Common myeloid progenitor, CD34-positive (primary cell): ENCODE results near the gene MYL12B.

Experiments
- CTCF ChIA-PET: fragments of 350-600 bp; sonication (Branson Sonifier 250); formaldehyde crosslinking; loops from one replicate; lab custom pipeline; 2021; ENCODE audit warnings: antibody characterized with exemption; lab: Charles Lee
- POLR2A ChIA-PET: fragments of 350-600 bp; sonication (Branson Sonifier 250); formaldehyde crosslinking; loops from one replicate; lab custom pipeline; 2021; ENCODE audit warnings: antibody characterized with exemption; lab: Charles Lee
- DNase-seq, 3 donors: peaks; one replicate each; pipeline versions ENCODE4 v3.0.0 to v3.0.0-alpha.2; 2013
- H3K27ac ChIP-seq, 2 experiments: 1 replicate in 1 of 2; 2 replicates in 1 of 2; pipeline ENCODE4 v1.7.0; 2013; ENCODE audit warnings: inconsistent platforms in 2 of 2, low read length in 2 of 2, mild to moderate bottlenecking in 2 of 2, low read depth in 1 of 2, moderate library complexity in 1 of 2; ENCODE audit not compliant: severe bottlenecking in 2 of 2, insufficient read depth in 1 of 2, poor library complexity in 1 of 2
- H3K27me3 ChIP-seq, 5 experiments: replicated peaks in 2 of 5; 1 replicate in 3 of 5; 2 replicates in 2 of 5; pipeline versions ENCODE4 v1.6.1 to v1.7.0; 2013; ENCODE audit warnings: low read length in 4 of 5, mild to moderate bottlenecking in 2 of 5, moderate library complexity in 2 of 5, inconsistent platforms in 1 of 5; ENCODE audit not compliant: insufficient read depth in 5 of 5, control insufficient read depth in 4 of 5
- H3K36me3 ChIP-seq, 4 experiments: 1 replicate in 2 of 4; 2 replicates in 2 of 4; pipeline versions ENCODE4 v1.6.1 to v1.7.0; 2013; ENCODE audit warnings: low read length in 3 of 4, control low read depth in 1 of 4, mild to moderate bottlenecking in 1 of 4; ENCODE audit not compliant: control insufficient read depth in 4 of 4, insufficient read depth in 4 of 4
- H3K4me1 ChIP-seq, 4 experiments: 1 replicate in 3 of 4; 2 replicates in 1 of 4; pipeline versions ENCODE4 v1.6.1 to v1.7.1; 2013; ENCODE audit warnings: low read length in 3 of 4, mild to moderate bottlenecking in 3 of 4, control low read depth in 1 of 4, inconsistent platforms in 1 of 4, moderate library complexity in 1 of 4; ENCODE audit not compliant: control insufficient read depth in 4 of 4, insufficient read depth in 4 of 4; ENCODE audit errors: control extremely low read depth in 1 of 4
- H3K4me3 ChIP-seq, 7 experiments: 1 replicate in 4 of 7; 2 replicates in 3 of 7; pipeline versions ENCODE4 v1.5.1 to v1.7.0; 2013; ENCODE audit warnings: mild to moderate bottlenecking in 7 of 7, low read length in 6 of 7, moderate library complexity in 6 of 7, inconsistent platforms in 2 of 7, low read depth in 2 of 7, control low read depth in 1 of 7; ENCODE audit not compliant: insufficient read depth in 4 of 7, control insufficient read depth in 1 of 7; ENCODE audit errors: extremely low read depth in 1 of 7
- H3K9me3 ChIP-seq, 5 experiments: 1 replicate in 4 of 5; 2 replicates in 1 of 5; pipeline versions ENCODE4 v1.6.1 to v1.7.1; 2013; ENCODE audit warnings: low read length in 4 of 5, mild to moderate bottlenecking in 2 of 5, inconsistent platforms in 1 of 5, low read depth in 1 of 5, moderate library complexity in 1 of 5; ENCODE audit not compliant: control insufficient read depth in 4 of 5, insufficient read depth in 2 of 5; ENCODE audit errors: control extremely low read depth in 1 of 5
- WGBS: methylation state at CpG from one replicate; pipeline ENCODE4 v1.1.5; 2013; ENCODE audit not compliant: insufficient coverage; 5-methylcytosine and 5-hydroxymethylcytosine counted together

MYL12B gene

DNA sequence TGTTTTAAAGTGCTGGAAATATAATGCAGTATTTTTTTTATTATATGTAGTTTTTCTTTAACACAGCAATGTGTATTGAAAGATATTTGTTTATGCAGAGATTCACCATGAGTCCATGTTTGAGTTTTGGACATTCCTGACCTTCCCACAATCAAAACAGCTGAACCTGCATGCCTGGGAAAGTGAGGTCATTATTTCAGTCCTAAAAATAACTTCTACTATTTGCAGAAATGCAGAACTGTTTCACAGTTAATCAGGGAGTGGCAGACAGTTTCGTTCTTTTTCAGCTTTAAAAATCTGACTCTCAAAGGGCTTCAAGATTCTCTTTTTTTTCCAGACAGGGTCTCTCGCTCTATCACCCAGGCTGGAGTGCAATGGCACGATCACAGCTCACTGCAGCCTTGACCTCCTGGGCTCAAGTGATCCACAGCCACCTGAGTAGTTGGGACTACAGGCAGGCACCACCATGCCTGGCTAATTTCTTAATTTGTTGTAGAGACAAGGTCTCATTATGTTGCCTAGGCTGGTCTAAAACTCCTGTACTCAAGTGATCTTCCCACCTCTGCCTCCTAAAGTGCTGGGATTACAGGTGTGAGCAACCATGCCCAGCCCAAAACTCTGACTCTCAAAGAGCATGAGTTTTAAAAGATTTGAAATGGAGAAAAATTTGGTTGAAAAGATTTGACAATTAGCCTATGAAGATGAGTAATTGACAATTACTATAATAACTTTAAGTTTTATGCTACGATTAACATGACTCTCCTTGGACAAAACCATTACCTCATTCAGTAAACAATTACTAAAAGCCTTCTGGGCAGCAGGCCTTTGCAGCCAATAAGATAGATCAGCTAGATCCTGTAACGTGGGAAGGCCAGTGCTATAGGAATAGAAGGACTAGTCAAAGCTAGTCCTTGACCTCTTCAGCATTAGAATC is 5.0 kb upstream of the MYL12B start:
- no peak overlapping the region for H3K4me3 ChIP-seq
- no peaks in the 10 kb centered on the region for H3K27me3 ChIP-seq
- H3K27ac ChIP-seq: no peak overlapping the region
- no peaks in the 10 kb centered on the region for H3K9me3 ChIP-seq
- WGBS: 95% methylated on average over 4 of the region's 5 CpGs
- CTCF ChIA-PET: interaction anchor here (0.7 to 3.0 kb wide), 4 partner anchors 9 to 427 kb away, joined by 3 to 10 read pairs (median 4); partner anchors contain the start of gene MYL12A
- DNase-seq: no peak
- POLR2A ChIA-PET: interaction anchor here (1.1 to 1.8 kb wide), 2 partner anchors 9 to 10 kb away, joined by 4 to 9 read pairs; partner anchors contain the start of gene MYL12A
- peaks cover 18 to 34% (median 26%) of the 10 kb centered on the region in 4 experiments for H3K4me1 ChIP-seq
- peaks cover 20 to 61% (median 39%) of the 10 kb centered on the region in 4 experiments for H3K36me3 ChIP-seq

GRCh38 chr18:3257627-3258120 is 4.3 kb upstream of the MYL12B start:
- no peak for DNase-seq
- H3K27ac ChIP-seq: no peak overlapping the region
- no peaks in the 10 kb centered on the region for H3K27me3 ChIP-seq
- CTCF ChIA-PET: no interaction called here
- H3K4me1 ChIP-seq: peaks cover 16 to 33% (median 24%) of the 10 kb centered on the region in 4 experiments
- POLR2A ChIA-PET: interaction anchor here (1.1 kb wide), 1 partner anchor 10 kb away, joined by 4 read pairs; the partner anchor contains the start of gene MYL12A
- 92% methylated on average over 2 of the region's 2 CpGs for WGBS
- peaks cover 20 to 60% (median 39%) of the 10 kb centered on the region in 4 experiments for H3K36me3 ChIP-seq
- H3K9me3 ChIP-seq: no peaks in the 10 kb centered on the region
- H3K4me3 ChIP-seq: no peak overlapping the region

- peaks cover 8 to 29% (median 18%) of the 10 kb centered on the region in 4 experiments for H3K36me3 ChIP-seq
- ChIA-PET POLR2A (interaction anchor here (0.7 to 6.6 kb wide), 7 partner anchors 9 to 405 kb away, joined by 3 to 90 read pairs (median 5); partner anchors contain the start of gene MYL12A), CTCF (interaction anchor here (1.0 to 3.5 kb wide), 2 partner anchors 10 to 12 kb away, joined by 3 to 68 read pairs; partner anchors contain the start of gene MYL12A)
- H3K27ac ChIP-seq: peak overlapping the region; percentile 95 to 99
- no peaks in the 10 kb centered on the region for H3K9me3 ChIP-seq
- H3K27me3 ChIP-seq: no peaks in the 10 kb centered on the region
- DNase-seq: no peak
- 15% methylated on average over 3 of the region's 5 CpGs for WGBS
- H3K4me1 ChIP-seq: peaks cover 31 to 52% (median 41%) of the 10 kb centered on the region in 4 experiments
- H3K4me3 ChIP-seq: peak overlapping the region in 6 of 7 experiments; percentile 83 to 99 (median 90)
Measured at GRCh38 chr18:3260995-3261372, 949 bp upstream of the MYL12B start.

GRCh38 chr18:3262234-3263131 is 550 bp downstream of the MYL12B start:
- WGBS: 1% methylated on average over 63 of the region's 69 CpGs
- peaks cover 31 to 64% (median 41%) of the 10 kb centered on the region in 4 experiments for H3K4me1 ChIP-seq
- no peaks in the 10 kb centered on the region for H3K9me3 ChIP-seq
- peak overlapping the region; percentile 95 to 99 for H3K27ac ChIP-seq
- H3K4me3 ChIP-seq: peak overlapping the region; percentile 83 to 99 (median 90)
- peaks cover 5 to 16% (median 8%) of the 10 kb centered on the region in 4 experiments for H3K36me3 ChIP-seq
- peak in 2 of 3 donors; percentile 52 to 63 for DNase-seq
- POLR2A ChIA-PET: interaction anchor here (0.9 to 6.6 kb wide), 6 partner anchors 9 to 404 kb away, joined by 3 to 90 read pairs (median 6); partner anchors contain the start of gene MYL12A
- CTCF ChIA-PET: interaction anchor here (1.1 to 3.5 kb wide), 6 partner anchors 12 to 192 kb away, joined by 4 to 68 read pairs (median 11); partner anchors contain the start of gene MYL12A
- no peaks in the 10 kb centered on the region for H3K27me3 ChIP-seq

- Histone ChIP-seq H3K9me3 (no peaks in the 10 kb centered on the region), H3K27ac (peak overlapping the region; percentile 95 to 99), H3K36me3 (peaks cover 0 to 9% (median 2%) of the 10 kb centered on the region in 4 experiments), H3K4me3 (peak overlapping the region; percentile 83 to 99 (median 90)), H3K4me1 (peaks cover 26 to 65% (median 39%) of the 10 kb centered on the region in 4 experiments), H3K27me3 (no peaks in the 10 kb centered on the region)
- 37% methylated on average over 8 of the region's 8 CpGs for WGBS
- ChIA-PET CTCF (interaction anchor here (1.0 to 3.2 kb wide), 8 partner anchors 12 to 330 kb away, joined by 3 to 19 read pairs (median 4); partner anchors contain the start of gene MYL12A), POLR2A (interaction anchor here (0.6 to 6.6 kb wide), 4 partner anchors 15 to 416 kb away, joined by 3 to 90 read pairs (median 3); partner anchors contain the start of gene MYL12A)
- DNase-seq: no peak
Measured at GRCh38 chr18:3263132-3263700, 1.3 kb downstream of the MYL12B start.
